Measurements from ENCODE around the gene UCN. TPM values are rescaled to one million over a fixed set of nuclear protein-coding genes. Genes with fewer than 3 reads are reported as not detected.

The UCN gene
- total and polyA plus RNA-seq, 2 of the 4 experiments (the other 2 are of a cell fraction) = 0.22 TPM; not detected in 1

DNA sequence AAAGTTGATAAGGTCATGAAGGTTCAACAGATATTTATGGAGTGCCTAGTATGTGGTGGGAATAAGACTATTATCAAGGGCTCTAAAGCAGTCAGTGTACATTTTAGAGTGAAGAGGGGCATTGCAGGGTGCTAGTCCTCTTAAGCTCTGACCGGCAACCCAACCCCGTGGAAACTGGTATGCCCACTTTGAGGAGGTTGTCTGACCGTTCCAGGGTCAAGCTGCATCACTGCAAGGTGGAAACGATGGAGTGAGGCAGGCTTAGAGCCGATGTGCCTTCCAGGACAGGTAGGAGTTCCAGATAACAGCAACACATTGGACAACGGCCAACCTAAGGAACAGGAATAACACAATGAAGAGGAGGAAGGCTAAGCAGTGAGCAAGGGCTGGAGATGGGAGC lies 1.4 kb upstream of the UCN start:
- no peak overlapping the region for H4K91ac ChIP-seq (ENCODE audit: insufficient read depth, low read depth, low read length)
- H3K4me1 ChIP-seq (ENCODE audit: control insufficient read depth, insufficient read depth, low read length) = no peaks in the 10 kb centered on the region; the same call in 1 of the 2 replicates
- H2AFZ ChIP-seq (replicated peaks; ENCODE audit: low read length, poor library complexity) = no peak overlapping the region
- no peak overlapping the region for H3K4me2 ChIP-seq (ENCODE audit: low read depth, low read length)
- H2AK9ac ChIP-seq (replicated peaks; ENCODE audit: low read depth, low read length, poor library complexity) = no peak overlapping the region
- dilution Hi-C loops (cut with HindIII; ENCODE audit: low sequenced_read_pairs, unreplicated experiment) (no loop called here), intact Hi-C loops (cut with micrococcal nuclease) (no loop called here), in situ Hi-C loops (cut with MboI; ENCODE audit: low sequenced_read_pairs) (no loop called here)
- H3K9me3 ChIP-seq (ENCODE audit: control insufficient read depth, insufficient read depth, low read length) = no peaks in the 10 kb centered on the region; the same call in 1 of the 2 replicates
- no peak overlapping the region for H4K5ac ChIP-seq (ENCODE audit: low read depth, low read length)
- no peak overlapping the region for H3K4me3 ChIP-seq (ENCODE audit: insufficient read depth, low read depth, low read length)
- no peak overlapping the region for H4K8ac ChIP-seq (ENCODE audit: low read depth in 2 of 2, low read length in 2 of 2)
- no peak overlapping the region for H2BK120ac ChIP-seq (ENCODE audit: low read depth, low read length)
- DNase-seq (no peak), ATAC-seq (ENCODE audit: low read depth) (no peak)
- H3K79me1 ChIP-seq (ENCODE audit: low read depth in 1 of 2, low read length in 2 of 2) = no peaks in the 10 kb centered on the region
- no peak overlapping the region for H3K4ac ChIP-seq (ENCODE audit: low read depth, low read length)
- peaks cover 39% of the 10 kb centered on the region for H3K27me3 ChIP-seq (ENCODE audit: control insufficient read depth, insufficient read depth, low read length)
- H3K18ac ChIP-seq (ENCODE audit: low read depth, low read length) = no peak overlapping the region
- H3K27ac ChIP-seq (ENCODE audit: insufficient read depth, low read length) = no peak overlapping the region
- BruUV-seq (replicated peaks) = no TSS peak
- CTCF ChIA-PET = no interaction called here
- no peak overlapping the region for H3K9ac ChIP-seq (ENCODE audit: low read depth, low read length)
- TF ChIP-seq MAZ (IDR thresholded peaks at IDR 0.05; ENCODE audit: borderline replicate concordance, low read depth, low read length) (no peak), BHLHE40 (IDR thresholded peaks at IDR 0.05; ENCODE audit: low read depth, low read length) (no peak), SMC3 (IDR thresholded peaks at IDR 0.05; ENCODE audit: low read depth, low read length) (no peak), RCOR1 (IDR thresholded peaks at IDR 0.05; ENCODE audit: insufficient replicate concordance, low read length) (no peak), CHD1 (IDR thresholded peaks at IDR 0.05; ENCODE audit: low read depth, low read length) (no peak), CEBPB (IDR thresholded peaks at IDR 0.05; ENCODE audit: low read depth, low read length) (no peak), RAD21 (IDR thresholded peaks at IDR 0.05; ENCODE audit: low read length) (no peak), RFX5 (IDR thresholded peaks at IDR 0.05; ENCODE audit: low read depth, low read length) (no peak), FOS (IDR thresholded peaks at IDR 0.05; ENCODE audit: low read depth, low read length) (no peak)
- TF ChIP-seq, protein P1, sequence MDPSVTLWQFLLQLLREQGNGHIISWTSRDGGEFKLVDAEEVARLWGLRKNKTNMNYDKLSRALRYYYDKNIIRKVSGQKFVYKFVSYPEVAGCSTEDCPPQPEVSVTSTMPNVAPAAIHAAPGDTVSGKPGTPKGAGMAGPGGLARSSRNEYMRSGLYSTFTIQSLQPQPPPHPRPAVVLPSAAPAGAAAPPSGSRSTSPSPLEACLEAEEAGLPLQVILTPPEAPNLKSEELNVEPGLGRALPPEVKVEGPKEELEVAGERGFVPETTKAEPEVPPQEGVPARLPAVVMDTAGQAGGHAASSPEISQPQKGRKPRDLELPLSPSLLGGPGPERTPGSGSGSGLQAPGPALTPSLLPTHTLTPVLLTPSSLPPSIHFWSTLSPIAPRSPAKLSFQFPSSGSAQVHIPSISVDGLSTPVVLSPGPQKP (IDR thresholded peaks at IDR 0.05; ENCODE audit: borderline replicate concordance, low read depth, low read length) = no peak
- TF ChIP-seq, protein P2, sequence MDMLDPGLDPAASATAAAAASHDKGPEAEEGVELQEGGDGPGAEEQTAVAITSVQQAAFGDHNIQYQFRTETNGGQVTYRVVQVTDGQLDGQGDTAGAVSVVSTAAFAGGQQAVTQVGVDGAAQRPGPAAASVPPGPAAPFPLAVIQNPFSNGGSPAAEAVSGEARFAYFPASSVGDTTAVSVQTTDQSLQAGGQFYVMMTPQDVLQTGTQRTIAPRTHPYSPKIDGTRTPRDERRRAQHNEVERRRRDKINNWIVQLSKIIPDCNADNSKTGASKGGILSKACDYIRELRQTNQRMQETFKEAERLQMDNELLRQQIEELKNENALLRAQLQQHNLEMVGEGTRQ (IDR thresholded peaks at IDR 0.05; ENCODE audit: low read depth, low read length) = no peak
- H3K36me3 ChIP-seq (ENCODE audit: control insufficient read depth, insufficient read depth, low read length) = peaks cover 14% of the 10 kb centered on the region
- no peak overlapping the region for H3K23ac ChIP-seq (ENCODE audit: low read depth, low read length)
- H3K56ac ChIP-seq (ENCODE audit: extremely low read depth, insufficient read depth, low read length) = no peak overlapping the region
- no peak overlapping the region for H2BK20ac ChIP-seq (ENCODE audit: low read depth, low read length)
- 93% methylated on average over 6 of the region's 6 CpGs; no CpG with 5 or more reads in 1 of the 2 experiments for WGBS, 2 experiments (ENCODE audit: extremely low coverage in 2 of 2, insufficient read length in 1 of 2)
- H3K14ac ChIP-seq (replicated peaks; ENCODE audit: low read depth, low read length) = no peak overlapping the region
- H2BK15ac ChIP-seq (ENCODE audit: low read depth, low read length) = no peak overlapping the region
- H2BK5ac ChIP-seq (ENCODE audit: low read depth, low read length, poor library complexity, severe bottlenecking) = no peak overlapping the region
- H2AK5ac ChIP-seq (ENCODE audit: low read depth, low read length) = no peak overlapping the region
- H3K9me1 ChIP-seq (ENCODE audit: insufficient read depth, low read length) = no peaks in the 10 kb centered on the region; the same call in 1 of the 2 replicates
- H4K20me1 ChIP-seq (ENCODE audit: insufficient read depth, low read length) = peaks cover 10% of the 10 kb centered on the region
- POLR2A ChIA-PET (ENCODE audit: unreplicated experiment) = no interaction called here

Measured in IMR-90 (cell line).